Endothelial cell of umbilical vein (primary cell): ENCODE results near the gene CALR3. TPM values are rescaled to one million over a fixed set of nuclear protein-coding genes. Genes with fewer than 3 reads are reported as not detected.

Source experiments
- BruUV-seq: library from RNA; stranded (reverse); fragments of 400-500 nt; replicated peaks from 2 replicates; lab custom pipeline; 2021; lab: Mats Ljungman, UMichigan
- CTCF ChIA-PET: fragments of 300-600, 350-600 bp; sonication (Branson Sonifier 250); formaldehyde crosslinking; loops from one replicate; lab custom pipeline; 2021; ENCODE audit warnings: antibody characterized with exemption, inconsistent platforms; lab: Charles Lee
- POLR2A ChIA-PET: fragments of 300-600, 350-600 bp; sonication (Branson Sonifier 250); formaldehyde crosslinking; loops from one replicate; lab custom pipeline; 2021; ENCODE audit warnings: antibody characterized with exemption, inconsistent platforms; lab: Charles Lee
- DNase-seq: peaks from one replicate; pipeline ENCODE4 v3.0.0-alpha.2; 2011; ENCODE audit warnings: low read depth, low spot score
- FAIRE-seq: peaks from 2 replicates; lab custom pipeline; 2011; peaks lifted over from hg19 to GRCh38; lab: Jason Lieb, UNC
- H2AFZ ChIP-seq: 2 replicates; pipeline ENCODE4 v1.6.0; 2012; ENCODE audit warnings: low read depth, low read length, control low read depth, inconsistent platforms
- H3K27ac ChIP-seq: 2 replicates; pipeline ENCODE4 v1.5.1; 2011; ENCODE audit warnings: low read depth, mild to moderate bottlenecking, control low read depth, low read length, moderate library complexity; ENCODE audit not compliant: insufficient read depth
- H3K27me3 ChIP-seq, 2 experiments: 2 replicates each; pipeline versions ENCODE4 v1.6.0 to v1.6.1; 2011; ENCODE audit warnings: low read length in 2 of 2, mixed read lengths in 1 of 2; ENCODE audit not compliant: control insufficient read depth in 2 of 2, insufficient read depth in 2 of 2
- H3K36me3 ChIP-seq, 2 experiments: 2 replicates in 1 of 2; 3 replicates in 1 of 2; pipeline ENCODE4 v1.5.1; 2011; ENCODE audit warnings: low read length in 2 of 2, mild to moderate bottlenecking in 1 of 2, moderate library complexity in 1 of 2; ENCODE audit not compliant: control insufficient read depth in 2 of 2, insufficient read depth in 2 of 2; ENCODE audit errors: extremely low read depth in 1 of 2
- H3K4me1 ChIP-seq: 3 replicates; pipeline ENCODE4 v1.5.1; 2011; ENCODE audit warnings: mild to moderate bottlenecking, low read length; ENCODE audit not compliant: control insufficient read depth, insufficient read depth; ENCODE audit errors: extremely low read depth
- H3K4me2 ChIP-seq: 2 replicates; pipeline ENCODE4 v1.6.1; 2011; ENCODE audit warnings: low read length, control low read depth, mixed read lengths; ENCODE audit not compliant: insufficient read depth
- H3K4me3 ChIP-seq, 3 experiments: fragments of 200-600 bp in 1 of 3; sonication (generic), shearing (Covaris generic) in 1 of 3; replicated peaks in 1 of 3; 2 replicates each; pipeline ENCODE4 v1.5.1; 2011 to 2016; ENCODE audit warnings: control low read depth in 3 of 3, low read length in 3 of 3, mild to moderate bottlenecking in 2 of 3, inconsistent platforms in 1 of 3, low read depth in 1 of 3, moderate library complexity in 1 of 3; ENCODE audit not compliant: insufficient read depth in 1 of 3
- H3K79me2 ChIP-seq: 2 replicates; pipeline ENCODE4 v1.6.0; 2012; ENCODE audit warnings: low read length, inconsistent platforms; ENCODE audit not compliant: control insufficient read depth, insufficient read depth
- H3K9ac ChIP-seq: replicated peaks from 2 replicates; pipeline ENCODE3; 2011; ENCODE audit warnings: low read length, control low read depth; ENCODE audit not compliant: insufficient read depth; ENCODE audit errors: extremely low read depth
- H3K9me1 ChIP-seq: replicated peaks from 3 replicates; pipeline ENCODE4 v1.6.0; 2011; ENCODE audit warnings: mild to moderate bottlenecking, low read length; ENCODE audit not compliant: control insufficient read depth, insufficient read depth; ENCODE audit errors: extremely low read depth
- H3K9me3 ChIP-seq: replicated peaks from 2 replicates; pipeline ENCODE4 v1.5.1; 2012; ENCODE audit warnings: low read length, inconsistent platforms; ENCODE audit not compliant: control insufficient read depth, insufficient read depth
- H4K20me1 ChIP-seq: replicated peaks from 2 replicates; pipeline ENCODE3; 2011; ENCODE audit warnings: mild to moderate bottlenecking, low read length; ENCODE audit not compliant: control insufficient read depth, insufficient read depth; ENCODE audit errors: extremely low read depth
- FOS ChIP-seq: IDR thresholded peaks from 2 replicates; pipeline ENCODE4 v1.6.1; 2011; ENCODE audit warnings: mild to moderate bottlenecking, low read length, moderate library complexity, borderline replicate concordance; ENCODE audit not compliant: insufficient read depth
- GATA2 ChIP-seq: IDR thresholded peaks from 2 replicates; pipeline ENCODE4 v1.7.0; 2011; ENCODE audit warnings: low read depth, mild to moderate bottlenecking, moderate library complexity, mixed read lengths, low read length; ENCODE audit not compliant: insufficient read length, insufficient read depth
- JUN ChIP-seq: IDR thresholded peaks from 2 replicates; pipeline ENCODE4 v1.6.1; 2011; ENCODE audit warnings: borderline replicate concordance, low read depth; ENCODE audit not compliant: insufficient read length, insufficient read depth
- MYC ChIP-seq: IDR thresholded peaks from one replicate; pipeline ENCODE4 v1.6.1; 2011; ENCODE audit warnings: mild to moderate bottlenecking, low read depth, low read length
- POLR2A ChIP-seq: IDR thresholded peaks from 2 replicates; pipeline ENCODE4 v1.6.1; 2012; ENCODE audit warnings: low read depth, mild to moderate bottlenecking, control low read depth, low read length
- POLR2AphosphoS5 ChIP-seq: IDR thresholded peaks from 2 replicates; pipeline ENCODE4 v1.6.1; 2012; ENCODE audit warnings: low read depth, mild to moderate bottlenecking, control low read depth, low read length, moderate library complexity; ENCODE audit not compliant: insufficient read depth
- dilution Hi-C: fragments of 300-500 bp; cut with MboI; formaldehyde crosslinking; loops from one replicate; pipeline ENCODE4 v1.15.0; 2019; ENCODE audit warnings: low sequenced_read_pairs; ENCODE audit not compliant: extremely low pct_ligation_motif_present
- intact Hi-C: fragments of 100-400 bp; cut with micrococcal nuclease; formaldehyde crosslinking; loops from one replicate; pipeline ENCODE4 v1.10.0; 2022
- polyA plus RNA-seq, 4 experiments: library from polyadenylated mRNA; depleted of rRNA in 3 of 4; stranded (reverse) in 3 of 4; unstranded in 1 of 4; fragments of >200 nt; gene quantifications; 2 replicates each; pipeline versions ENCODE4 v1.2.1 to v1.2.3, GENCODE V29; 2011 to 2012; ENCODE audit warnings: missing spikeins in 1 of 4
- total RNA-seq: library from RNA; stranded (reverse); gene quantifications from 2 replicates; pipeline ENCODE4 v1.2.3, GENCODE V29; 2021
- TF ChIP-seq, protein P1 (sequence below): IDR thresholded peaks from 2 replicates; pipeline ENCODE4 v1.6.1; 2011; ENCODE audit not compliant: insufficient read depth, insufficient read length

The CALR3 gene
- total and polyA plus RNA-seq, 2 donors (not counting 3 experiments of a cell fraction or from before 2014, with no cell fraction given): not detected

DNA sequence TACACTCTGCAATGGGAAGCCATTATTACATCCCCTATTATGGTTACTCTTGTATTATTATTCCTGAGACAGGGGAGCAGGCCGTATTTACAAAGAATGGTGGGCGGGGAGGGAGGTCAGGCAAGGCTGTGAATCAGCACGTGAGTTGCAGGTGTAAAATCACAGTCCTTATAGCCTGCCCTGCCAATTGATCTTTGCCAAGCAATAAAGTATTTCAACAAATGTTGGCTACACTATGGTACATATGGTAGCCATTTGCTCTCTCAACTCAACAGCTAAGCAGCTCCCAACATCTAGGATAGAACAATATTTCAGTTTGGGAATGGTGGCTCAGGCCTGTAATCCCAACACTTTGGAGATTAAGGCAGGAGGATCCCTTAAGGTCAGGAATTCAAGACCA, 36.3 kb downstream of the CALR3 start:
- Histone ChIP-seq H3K4me2 (no peak overlapping the region), H2AFZ (no peak overlapping the region), H3K4me1 (peaks cover 24% of the 10 kb centered on the region), H3K9ac (no peak overlapping the region), H3K9me3 (no peaks in the 10 kb centered on the region), H3K9me1 (no peaks in the 10 kb centered on the region), H4K20me1 (no peaks in the 10 kb centered on the region), H3K27ac (no peak overlapping the region), H3K36me3 (no peaks in the 10 kb centered on the region), H3K4me3 (no peak overlapping the region), H3K79me2 (peaks cover 63% of the 10 kb centered on the region), H3K27me3 (no peaks in the 10 kb centered on the region)
- CTCF ChIA-PET: interaction anchor here (1.6 kb wide), 1 partner anchor 24 kb away, joined by 5 read pairs; no protein-coding TSS in a partner anchor
- DNase-seq (no peak), FAIRE-seq (no peak)
- dilution Hi-C loops: no loop called here
- intact Hi-C loops: no loop called here
- POLR2A ChIA-PET: no interaction called here
- no TSS peak for BruUV-seq
- no peak for TF ChIP-seq GATA2
- no peak for TF ChIP-seq JUN
- no peak for TF ChIP-seq MYC
- TF ChIP-seq POLR2A: no peak
- TF ChIP-seq, protein P1, sequence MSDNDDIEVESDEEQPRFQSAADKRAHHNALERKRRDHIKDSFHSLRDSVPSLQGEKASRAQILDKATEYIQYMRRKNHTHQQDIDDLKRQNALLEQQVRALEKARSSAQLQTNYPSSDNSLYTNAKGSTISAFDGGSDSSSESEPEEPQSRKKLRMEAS: no peak
- no peak for TF ChIP-seq FOS

DNA sequence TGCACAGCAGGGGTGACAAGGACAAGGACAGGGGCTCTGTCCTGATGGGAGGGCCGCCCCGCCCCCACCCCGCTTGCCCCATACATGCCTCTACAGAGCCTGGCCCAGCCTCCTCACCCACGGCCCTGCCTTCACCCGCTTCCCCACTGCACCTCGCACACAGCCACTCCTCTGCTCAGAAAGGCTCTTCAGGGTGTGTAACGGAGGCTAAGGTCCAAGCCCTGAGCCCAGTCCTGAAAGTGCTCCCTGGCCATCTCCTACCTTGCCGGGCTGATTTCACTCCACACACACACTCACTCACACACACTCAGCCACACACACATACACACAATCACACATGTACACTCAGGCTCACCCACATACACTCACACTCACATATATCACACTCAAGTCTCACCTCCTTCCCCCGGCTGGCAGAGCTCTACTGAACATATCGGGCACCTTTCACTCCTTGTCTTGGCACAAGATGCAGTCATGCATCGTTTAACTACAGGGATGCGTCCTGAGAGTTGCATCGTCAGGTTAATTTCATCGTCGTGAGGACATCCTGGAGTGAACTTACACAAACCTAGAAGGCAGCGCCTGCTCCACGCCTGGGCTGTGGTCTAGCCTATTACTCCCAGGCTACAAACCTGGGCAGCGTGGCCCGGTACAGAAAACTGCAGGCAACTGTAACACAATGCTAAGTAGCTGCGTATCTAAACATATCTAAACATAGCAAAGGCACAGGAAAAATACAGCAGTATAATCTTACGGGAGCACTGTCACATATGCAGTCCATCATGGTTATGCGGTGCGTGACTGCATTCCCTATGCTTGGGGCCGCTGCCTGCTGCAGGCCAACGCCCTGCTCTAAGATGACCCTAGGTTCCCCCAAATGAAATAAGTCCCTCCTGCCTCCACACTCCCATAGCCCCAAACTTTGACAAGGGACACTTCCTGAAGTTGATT, 37.3 kb downstream of the CALR3 start:
- H3K9ac ChIP-seq: no peak overlapping the region

More for the DNA sequence above, 37.3 kb downstream of the CALR3 start:
- Histone ChIP-seq H3K36me3 (no peaks in the 10 kb centered on the region), H3K9me3 (no peaks in the 10 kb centered on the region), H4K20me1 (no peaks in the 10 kb centered on the region), H3K4me1 (peaks cover 24% of the 10 kb centered on the region), H3K9me1 (no peaks in the 10 kb centered on the region), H3K4me2 (no peak overlapping the region), H3K79me2 (peaks cover 56% of the 10 kb centered on the region), H3K27me3 (no peaks in the 10 kb centered on the region), H3K4me3 (no peak overlapping the region), H2AFZ (no peak overlapping the region), H3K27ac (no peak overlapping the region)
- DNase-seq (no peak), FAIRE-seq (no peak)
- no peak for TF ChIP-seq JUN
- TF ChIP-seq POLR2AphosphoS5: no peak
- TF ChIP-seq MYC: no peak
- BruUV-seq: no TSS peak
- intact Hi-C loops: no loop called here
- CTCF ChIA-PET: interaction anchor here (1.6 kb wide), 1 partner anchor 23 kb away, joined by 5 read pairs; no protein-coding TSS in a partner anchor
- POLR2A ChIA-PET: no interaction called here
- dilution Hi-C loops: no loop called here
